GM12873 (cell line): ENCODE results near the gene OR52L1.

Source experiments
- CTCF ChIP-seq: IDR thresholded peaks from 2 replicates; pipeline ENCODE4 v1.5.1; 2012; ENCODE audit warnings: low read depth, mild to moderate bottlenecking, moderate library complexity, low read length, control low read depth; ENCODE audit not compliant: insufficient read depth; ENCODE audit errors: missing control alignments

The OR52L1 gene

GRCh38 chr11:6006846-6007245 lies 20.1 kb upstream of the OR52L1 start, which contains the start of gene OR56A4:
Gene OR56A4 (minus strand): TSS chr11:6006946. CDS start chr11:6002992, 3,954 bp downstream.
- TF ChIP-seq CTCF = no peak

GRCh38 chr11:6006395-6006794 lies 19.6 kb upstream of the OR52L1 start:
- no peak for TF ChIP-seq CTCF

GRCh38 chr11:6002202-6002699 lies 15.5 kb upstream of the OR52L1 start:
- TF ChIP-seq CTCF = no peak

- TF ChIP-seq CTCF = no peak
Measured at GRCh38 chr11:5994791-5995190, 8.0 kb upstream of the OR52L1 start.

- peak; percentile 62 for TF ChIP-seq CTCF
Measured at GRCh38 chr11:5992604-5993251, 5.9 kb upstream of the OR52L1 start.

GRCh38 chr11:5992150-5992549 lies 5.4 kb upstream of the OR52L1 start:
- TF ChIP-seq CTCF = no peak

- no peak for TF ChIP-seq CTCF
Measured at GRCh38 chr11:5989203-5989602, 2.4 kb upstream of the OR52L1 start.
